GM23338 (cell line): Measurements from ENCODE around the gene PHRF1. TPM values are rescaled to one million over a fixed set of nuclear protein-coding genes. Genes with fewer than 3 reads are reported as not detected.

Experiments used
- ATAC-seq: fragments of 200-7000 bp; cut with Tn5 transposase; 3 replicates; pipeline ENCODE4 v1.9.1; 2020
- DNase-seq: peaks from one replicate; pipeline ENCODE4 v3.0.0-alpha.2; 2015; ENCODE audit warnings: low spot score
- H2AFZ ChIP-seq: fragments of 200-600 bp; sonication (generic); 2 replicates; pipeline ENCODE4 v1.8.0; 2016; ENCODE audit warnings: antibody characterized with exemption, mild to moderate bottlenecking, moderate library complexity
- H3F3A ChIP-seq: fragments of 200-600 bp; sonication (generic); replicated peaks from 2 replicates; pipeline ENCODE4 v1.8.0; 2017; ENCODE audit warnings: antibody characterized with exemption, mixed run types, low read depth
- H3K27ac ChIP-seq: fragments of 200-600 bp; sonication (generic); 2 replicates; pipeline ENCODE4 v1.6.1; 2016; ENCODE audit warnings: low read depth
- H3K27me3 ChIP-seq: fragments of 200-600 bp; sonication (generic); 2 replicates; pipeline ENCODE4 v1.8.0; 2016; ENCODE audit warnings: mild to moderate bottlenecking, mixed run types, moderate library complexity; ENCODE audit not compliant: insufficient read depth
- H3K36me3 ChIP-seq: fragments of 200-600 bp; sonication (generic); 2 replicates; pipeline ENCODE4 v1.8.0; 2016; ENCODE audit warnings: mild to moderate bottlenecking; ENCODE audit not compliant: insufficient read depth
- H3K4me1 ChIP-seq: fragments of 200-600 bp; sonication (generic); 2 replicates; pipeline ENCODE4 v1.8.0; 2016; ENCODE audit warnings: mild to moderate bottlenecking, moderate library complexity; ENCODE audit not compliant: insufficient read depth
- H3K4me2 ChIP-seq: fragments of 200-600 bp; sonication (generic); 2 replicates; pipeline ENCODE4 v1.7.1; 2017; ENCODE audit warnings: mixed run types
- H3K4me3 ChIP-seq: fragments of 200-600 bp; sonication (generic); 2 replicates; pipeline ENCODE4 v1.6.1; 2016; ENCODE audit warnings: mixed run types
- H3K79me2 ChIP-seq: fragments of 200-600 bp; sonication (generic); replicated peaks from 2 replicates; pipeline ENCODE4 v1.8.0; 2017; ENCODE audit warnings: mild to moderate bottlenecking; ENCODE audit not compliant: insufficient read depth
- H3K9me2 ChIP-seq: fragments of 200-600 bp; sonication (generic); 2 replicates; pipeline ENCODE4 v1.8.0; 2017; ENCODE audit not compliant: insufficient read depth
- H4K20me1 ChIP-seq: fragments of 200-600 bp; sonication (generic); replicated peaks from 2 replicates; pipeline ENCODE4 v1.8.0; 2017; ENCODE audit warnings: mild to moderate bottlenecking; ENCODE audit not compliant: insufficient read depth
- H3K27ac Mint-ChIP-seq: 2 replicates; pipeline ENCODE4 v1.8.0; 2020; ENCODE audit warnings: inconsistent platforms, mild to moderate bottlenecking, moderate library complexity, mixed read lengths
- H3K27me3 Mint-ChIP-seq: 3 replicates; pipeline ENCODE4 v1.8.0; 2022; ENCODE audit warnings: low read depth, mild to moderate bottlenecking, moderate library complexity, mixed read lengths, inconsistent platforms; ENCODE audit not compliant: insufficient read depth, poor library complexity
- H3K36me3 Mint-ChIP-seq: 3 replicates; pipeline ENCODE4 v1.8.0; 2021; ENCODE audit warnings: low read depth, mild to moderate bottlenecking, inconsistent platforms, moderate library complexity, mixed read lengths
- H3K4me1 Mint-ChIP-seq: 3 replicates; pipeline ENCODE4 v1.8.0; 2020; ENCODE audit warnings: mild to moderate bottlenecking, inconsistent platforms, mixed read lengths
- H3K4me3 Mint-ChIP-seq: 3 replicates; pipeline ENCODE4 v1.8.0; 2021; ENCODE audit warnings: moderate library complexity, mild to moderate bottlenecking, inconsistent platforms, mixed read lengths
- H3K9me3 Mint-ChIP-seq: 3 replicates; pipeline ENCODE4 v1.8.0; 2020; ENCODE audit warnings: moderate library complexity, mild to moderate bottlenecking, inconsistent platforms, mixed read lengths
- CREB1 ChIP-seq: fragments of 250-450 bp; sonication (Bioruptor Pico); IDR thresholded peaks from 2 replicates; pipeline ENCODE4 v1.5.0; 2020; ENCODE audit warnings: low read depth, mild to moderate bottlenecking, moderate library complexity
- EZH2phosphoT487 ChIP-seq: fragments of 200-600 bp; sonication (generic); IDR thresholded peaks from one replicate; pipeline ENCODE4 v1.8.1; 2018; ENCODE audit warnings: antibody characterized with exemption; ENCODE audit not compliant: unreplicated experiment
- JUNB ChIP-seq: IDR thresholded peaks from one replicate; pipeline ENCODE4 v1.6.1; 2016; ENCODE audit warnings: antibody characterized with exemption; ENCODE audit not compliant: unreplicated experiment
- NANOG ChIP-seq: IDR thresholded peaks from 2 replicates; pipeline ENCODE4 v1.6.1; 2016; ENCODE audit warnings: antibody characterized with exemption, borderline replicate concordance
- POLR2AphosphoS5 ChIP-seq: IDR thresholded peaks from 2 replicates; pipeline ENCODE4 v1.6.1; 2016; ENCODE audit warnings: antibody characterized with exemption, low read depth
- STAT1 ChIP-seq: IDR thresholded peaks from one replicate; pipeline ENCODE4 v1.6.1; 2016; ENCODE audit warnings: antibody characterized with exemption; ENCODE audit not compliant: unreplicated experiment
- ZNF114 ChIP-seq: fragments of 250-450 bp; sonication (Bioruptor Pico); IDR thresholded peaks from 2 replicates; pipeline ENCODE4 v1.5.0; 2020; ENCODE audit warnings: mild to moderate bottlenecking, moderate library complexity
- polyA plus RNA-seq: library from polyadenylated mRNA; unstranded; fragments of >200 nt; fragmentation: Nextera tagmentation; extraction: Ambion mirVana; gene quantifications from 2 replicates; pipeline ENCODE4 v1.2.1, GENCODE V29; 2016
- total RNA-seq: library from RNA; depleted of rRNA; stranded (reverse); fragments of >200 nt; shearing (Covaris generic); gene quantifications from 2 replicates; pipeline ENCODE4 v1.2.3, GENCODE V29; 2014
- TF ChIP-seq, protein P1 (sequence below), 2 experiments: fragments of 200-600 bp in 1 of 2; sonication (generic) in 1 of 2; conservative IDR thresholded peaks; 2 replicates each; pipeline versions ENCODE4 v1.5.1 to v1.6.1; 2016 to 2017; ENCODE audit warnings: antibody characterized with exemption in 2 of 2, low read depth in 2 of 2, mild to moderate bottlenecking in 2 of 2, moderate library complexity in 1 of 2
- TF ChIP-seq, protein P2 (sequence below): IDR thresholded peaks from 2 replicates; pipeline ENCODE4 v1.6.1; 2016; ENCODE audit warnings: antibody characterized with exemption

The PHRF1 gene
- total and polyA plus RNA-seq, 2 experiments from 2014 or later, result 11.0 to 45.9 TPM

DNA sequence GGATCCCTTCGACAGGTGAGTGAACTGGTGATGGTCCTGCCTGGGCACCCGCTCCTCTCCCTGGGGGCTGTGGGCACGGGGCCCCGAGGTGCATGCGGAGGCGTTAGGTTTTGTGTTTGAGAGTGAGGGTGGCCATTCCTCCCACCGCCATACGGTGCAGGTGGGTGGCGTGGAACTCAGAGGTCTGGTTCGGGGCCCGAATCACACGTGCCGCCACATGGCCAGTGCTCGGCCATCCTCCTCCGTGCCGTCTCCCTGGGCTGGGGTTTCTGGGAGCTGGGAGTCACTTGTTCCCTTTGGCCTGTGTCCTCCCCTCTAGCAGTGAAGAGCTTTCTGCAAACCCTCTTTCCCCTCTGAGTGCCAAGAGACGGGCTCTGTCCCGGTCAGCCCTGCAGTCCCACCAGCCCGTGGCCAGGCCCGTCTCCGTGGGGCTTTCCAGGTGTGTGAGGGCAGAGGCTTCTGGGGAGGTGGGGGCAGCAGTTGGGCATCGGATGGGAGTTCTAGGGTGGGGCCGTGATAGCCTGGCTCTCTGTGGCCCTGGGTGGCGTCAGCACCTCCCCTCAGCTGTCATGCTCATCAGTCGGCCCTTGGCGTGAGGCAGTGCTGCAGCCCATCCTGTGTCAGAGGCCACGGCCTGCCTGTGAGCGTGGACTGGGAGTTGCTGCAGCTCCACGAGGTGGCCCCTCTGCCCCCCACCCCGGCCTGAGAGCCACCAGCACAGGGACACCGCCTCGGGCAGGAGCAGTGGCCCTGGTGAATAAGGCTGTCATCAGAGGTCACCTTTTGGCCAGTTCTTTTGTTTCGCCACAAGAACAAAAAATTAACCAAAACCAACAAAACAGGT is 29.2 kb downstream of the PHRF1 start:
- no peak overlapping the region for H3K4me2 ChIP-seq
- peaks cover 13% of the 10 kb centered on the region for H3K27me3 Mint-ChIP-seq
- H3K9me2 ChIP-seq, result no peaks in the 10 kb centered on the region
- H3F3A ChIP-seq, result peaks cover 15% of the 10 kb centered on the region; the same call in 1 of the 2 replicates
- no peaks in the 10 kb centered on the region; the same call in 2 of the 3 replicates for H3K4me1 Mint-ChIP-seq
- H3K4me1 ChIP-seq, result no peaks in the 10 kb centered on the region
- H3K27ac Mint-ChIP-seq, result no peak overlapping the region
- H2AFZ ChIP-seq, result no peak overlapping the region
- H3K36me3 Mint-ChIP-seq, result peaks cover 54% of the 10 kb centered on the region
- H3K27ac ChIP-seq, result no peak overlapping the region
- H3K27me3 ChIP-seq, result no peaks in the 10 kb centered on the region
- H3K4me3 ChIP-seq, result no peak overlapping the region
- DNase-seq (no peak), ATAC-seq (no peak)
- peaks cover 39% of the 10 kb centered on the region for H3K36me3 ChIP-seq
- H3K9me3 Mint-ChIP-seq, result no peaks in the 10 kb centered on the region
- no peak overlapping the region for H3K4me3 Mint-ChIP-seq
- no peak for TF ChIP-seq CREB1 (CRISPR knock-in tag)
- TF ChIP-seq STAT1, result no peak
- TF ChIP-seq, protein P1, sequence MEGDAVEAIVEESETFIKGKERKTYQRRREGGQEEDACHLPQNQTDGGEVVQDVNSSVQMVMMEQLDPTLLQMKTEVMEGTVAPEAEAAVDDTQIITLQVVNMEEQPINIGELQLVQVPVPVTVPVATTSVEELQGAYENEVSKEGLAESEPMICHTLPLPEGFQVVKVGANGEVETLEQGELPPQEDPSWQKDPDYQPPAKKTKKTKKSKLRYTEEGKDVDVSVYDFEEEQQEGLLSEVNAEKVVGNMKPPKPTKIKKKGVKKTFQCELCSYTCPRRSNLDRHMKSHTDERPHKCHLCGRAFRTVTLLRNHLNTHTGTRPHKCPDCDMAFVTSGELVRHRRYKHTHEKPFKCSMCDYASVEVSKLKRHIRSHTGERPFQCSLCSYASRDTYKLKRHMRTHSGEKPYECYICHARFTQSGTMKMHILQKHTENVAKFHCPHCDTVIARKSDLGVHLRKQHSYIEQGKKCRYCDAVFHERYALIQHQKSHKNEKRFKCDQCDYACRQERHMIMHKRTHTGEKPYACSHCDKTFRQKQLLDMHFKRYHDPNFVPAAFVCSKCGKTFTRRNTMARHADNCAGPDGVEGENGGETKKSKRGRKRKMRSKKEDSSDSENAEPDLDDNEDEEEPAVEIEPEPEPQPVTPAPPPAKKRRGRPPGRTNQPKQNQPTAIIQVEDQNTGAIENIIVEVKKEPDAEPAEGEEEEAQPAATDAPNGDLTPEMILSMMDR (conservative IDR thresholded peaks at IDR 0.05; ENCODE audit: low read depth in 2 of 2), result no peak
- no peak for TF ChIP-seq POLR2AphosphoS5
- TF ChIP-seq, protein P2, sequence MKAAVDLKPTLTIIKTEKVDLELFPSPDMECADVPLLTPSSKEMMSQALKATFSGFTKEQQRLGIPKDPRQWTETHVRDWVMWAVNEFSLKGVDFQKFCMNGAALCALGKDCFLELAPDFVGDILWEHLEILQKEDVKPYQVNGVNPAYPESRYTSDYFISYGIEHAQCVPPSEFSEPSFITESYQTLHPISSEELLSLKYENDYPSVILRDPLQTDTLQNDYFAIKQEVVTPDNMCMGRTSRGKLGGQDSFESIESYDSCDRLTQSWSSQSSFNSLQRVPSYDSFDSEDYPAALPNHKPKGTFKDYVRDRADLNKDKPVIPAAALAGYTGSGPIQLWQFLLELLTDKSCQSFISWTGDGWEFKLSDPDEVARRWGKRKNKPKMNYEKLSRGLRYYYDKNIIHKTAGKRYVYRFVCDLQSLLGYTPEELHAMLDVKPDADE, result no peak
- TF ChIP-seq ZNF114, result no peak
- no peak for TF ChIP-seq EZH2phosphoT487
- TF ChIP-seq JUNB, result no peak
- 0 out of 2 replicates have a peak, but pooled peaks cover 4% of the 10 kb centered on the region for H3K79me2 ChIP-seq
- peaks cover 5% of the 10 kb centered on the region; the same call in 1 of the 2 replicates for H4K20me1 ChIP-seq

- Histone ChIP-seq H2AFZ (no peak overlapping the region), H3K79me2 (0 out of 2 replicates have a peak, but pooled peaks cover 4% of the 10 kb centered on the region), H3K4me1 (no peaks in the 10 kb centered on the region), H3K27ac (no peak overlapping the region), H3K36me3 (peaks cover 34% of the 10 kb centered on the region), H4K20me1 (peaks cover 3% of the 10 kb centered on the region; the same call in 1 of the 2 replicates), H3K27me3 (no peaks in the 10 kb centered on the region), H3F3A (peaks cover 21% of the 10 kb centered on the region), H3K4me3 (no peak overlapping the region), H3K4me2 (no peak overlapping the region), H3K9me2 (no peaks in the 10 kb centered on the region)
- Mint-ChIP-seq H3K27ac (no peak overlapping the region), H3K4me1 (no peaks in the 10 kb centered on the region; the same call in 2 of the 3 replicates), H3K4me3 (no peak overlapping the region), H3K9me3 (no peaks in the 10 kb centered on the region), H3K36me3 (peaks cover 59% of the 10 kb centered on the region), H3K27me3 (peaks cover 13% of the 10 kb centered on the region)
- peak; percentile 17; the same call in 2 of the 3 replicates for ATAC-seq
- DNase-seq, result no peak
- TF ChIP-seq, protein P2, result no peak
- TF ChIP-seq NANOG (no peak), STAT1 (no peak), CREB1 (CRISPR knock-in tag) (no peak), JUNB (no peak), POLR2AphosphoS5 (no peak), EZH2phosphoT487 (no peak)
These were observed 30.0 kb downstream of the PHRF1 start for GRCh38 chr11:606245-606644.
